Tibial nerve (tissue), 4 donors: Measurements from ENCODE around the gene ZNF385C.

ENCODE experiments used
- CTCF ChIP-seq, 5 experiments: fragments of 200-600 bp in 3 of 5; fragments of 450-650 bp in 2 of 5; sonication (generic) in 3 of 5; IDR thresholded peaks; one replicate each; pipeline ENCODE4 v1.5.1; 2016 to 2019; ENCODE audit warnings: antibody characterized with exemption in 5 of 5, mild to moderate bottlenecking in 3 of 5, moderate library complexity in 2 of 5
- EP300 ChIP-seq, 2 donors: sonication (generic); formaldehyde crosslinking; IDR thresholded peaks; one replicate each; pipeline ENCODE4 v1.6.1; 2017; ENCODE audit warnings: antibody characterized with exemption in 2 of 2, mild to moderate bottlenecking in 1 of 2
- POLR2A ChIP-seq, 2 donors: fragments of 450-650 bp; IDR thresholded peaks; one replicate each; pipeline ENCODE4 v1.6.1; 2017; ENCODE audit warnings: antibody characterized with exemption in 2 of 2, mild to moderate bottlenecking in 2 of 2, moderate library complexity in 2 of 2

DNA sequence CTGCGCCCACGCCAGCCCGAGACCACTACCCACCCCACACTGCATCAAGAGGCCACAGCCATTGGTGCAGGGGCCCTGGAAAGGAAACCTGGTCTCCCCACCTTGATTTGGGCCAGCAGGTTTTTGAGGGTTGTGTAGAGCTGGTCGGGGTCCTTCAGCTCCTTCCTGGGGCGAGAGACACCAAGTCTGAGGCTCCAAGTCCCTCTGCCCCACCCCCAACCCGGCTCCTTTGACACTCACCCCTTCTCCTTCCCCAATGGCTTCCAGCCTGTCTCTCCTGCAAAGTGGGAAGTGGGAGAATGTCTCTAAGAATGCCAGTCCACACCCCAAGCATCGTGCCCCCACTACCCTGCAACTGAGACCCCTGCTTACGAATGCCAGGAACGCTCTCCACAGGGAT, 15.8 kb upstream of the ZNF385C start:
- TF ChIP-seq CTCF (IDR thresholded peaks at IDR 0.05) (no peak), EP300 (IDR thresholded peaks at IDR 0.05) (no peak), POLR2A (IDR thresholded peaks at IDR 0.05) (no peak)
